OCI-LY3 (cell line): ENCODE data around the gene LMBR1.

Experiments used
- H2AFZ ChIP-seq: fragments of 200-600, 300-600 bp; shearing (Covaris generic); 2 replicates; pipeline ENCODE4 v1.6.0; 2014; ENCODE audit warnings: antibody characterized with exemption, low read depth, low read length
- H3K27ac ChIP-seq: fragments of 200-600, 300-600 bp; sonication (generic); 2 replicates; pipeline ENCODE4 v1.5.1; 2014; ENCODE audit warnings: mild to moderate bottlenecking, low read length, moderate library complexity, mixed read lengths
- H3K27me3 ChIP-seq: fragments of 200-600, 300-600 bp; sonication (generic); 2 replicates; pipeline ENCODE4 v1.6.1; 2014; ENCODE audit warnings: low read depth, low read length, mixed read lengths
- H3K36me3 ChIP-seq: fragments of 200-600, 300-600 bp; sonication (generic); replicated peaks from 2 replicates; pipeline ENCODE3; 2014; ENCODE audit warnings: low read depth, low read length, mixed read lengths
- H3K4me1 ChIP-seq: fragments of 300-600, 200-600 bp; sonication (generic); 2 replicates; pipeline ENCODE4 v1.6.1; 2014; ENCODE audit warnings: low read length, mixed read lengths
- H3K4me2 ChIP-seq: fragments of 200-600, 300-600 bp; sonication (generic); 2 replicates; pipeline ENCODE4 v1.6.1; 2014; ENCODE audit warnings: low read length, mixed read lengths
- H3K4me3 ChIP-seq: fragments of 300-600, 200-600 bp; sonication (generic); 2 replicates; pipeline ENCODE4 v1.5.1; 2014; ENCODE audit warnings: antibody characterized with exemption, mild to moderate bottlenecking, low read length, moderate library complexity
- H3K79me2 ChIP-seq: fragments of 300-600, 200-600 bp; shearing (Covaris generic); 2 replicates; pipeline ENCODE4 v1.6.1; 2014; ENCODE audit warnings: mild to moderate bottlenecking, low read length, mixed read lengths
- H3K9ac ChIP-seq: fragments of 300-600, 200-600 bp; shearing (Covaris generic); 2 replicates; pipeline ENCODE4 v1.6.0; 2014; ENCODE audit warnings: mild to moderate bottlenecking, low read length, moderate library complexity
- H3K9me3 ChIP-seq: fragments of 200-600, 300-600 bp; shearing (Covaris generic); 2 replicates; pipeline ENCODE4 v1.6.1; 2014; ENCODE audit warnings: low read length, mixed read lengths; ENCODE audit not compliant: insufficient read depth
- H4K20me1 ChIP-seq: fragments of 200-600, 300-600 bp; sonication (generic); 2 replicates; pipeline ENCODE4 v1.6.1; 2016; ENCODE audit warnings: low read length, mixed read lengths; ENCODE audit not compliant: insufficient read depth
- CTCF ChIP-seq: fragments of 200-600, 300-600 bp; sonication (generic); IDR thresholded peaks from 2 replicates; pipeline ENCODE4 v1.5.1; 2014; ENCODE audit warnings: antibody characterized with exemption, low read length, low read depth
- EZH2phosphoT487 ChIP-seq: fragments of 200-600 bp; shearing (Covaris generic); IDR thresholded peaks from 2 replicates; pipeline ENCODE4 v1.6.1; 2018; ENCODE audit warnings: antibody characterized with exemption, mixed run types, low read depth

LMBR1 gene

GRCh38 chr7:156635529-156636385 lies 257.2 kb downstream of the LMBR1 start:
- Histone ChIP-seq H4K20me1 (no peaks in the 10 kb centered on the region), H3K4me1 (peaks cover 8% of the 10 kb centered on the region), H2AFZ (no peak overlapping the region), H3K4me3 (no peak overlapping the region), H3K9me3 (peaks cover 4% of the 10 kb centered on the region; the same call in 1 of the 2 replicates), H3K79me2 (no peaks in the 10 kb centered on the region), H3K27ac (no peak overlapping the region), H3K4me2 (no peak overlapping the region), H3K27me3 (peaks cover 4% of the 10 kb centered on the region; the same call in 1 of the 2 replicates), H3K36me3 (peaks cover 9% of the 10 kb centered on the region), H3K9ac (no peak overlapping the region)
- TF ChIP-seq CTCF (no peak), EZH2phosphoT487 (no peak)

GRCh38 chr7:156634117-156634516 lies 258.9 kb downstream of the LMBR1 start:
- H3K9ac ChIP-seq: no peak overlapping the region
- no peak for TF ChIP-seq EZH2phosphoT487
- TF ChIP-seq CTCF: no peak
- H3K4me2 ChIP-seq: no peak overlapping the region
- H3K36me3 ChIP-seq: no peaks in the 10 kb centered on the region
- no peak overlapping the region for H3K27ac ChIP-seq
- H3K4me3 ChIP-seq: no peak overlapping the region
- H3K79me2 ChIP-seq: no peaks in the 10 kb centered on the region
- H2AFZ ChIP-seq: no peak overlapping the region
- no peaks in the 10 kb centered on the region; the same call in 1 of the 2 replicates for H3K9me3 ChIP-seq
- H4K20me1 ChIP-seq: no peaks in the 10 kb centered on the region
- peaks cover 3% of the 10 kb centered on the region; the same call in 1 of the 2 replicates for H3K4me1 ChIP-seq
- peaks cover 4% of the 10 kb centered on the region; the same call in 1 of the 2 replicates for H3K27me3 ChIP-seq

GRCh38 chr7:156629873-156630272 lies 263.1 kb downstream of the LMBR1 start:
- Histone ChIP-seq H3K4me3 (no peak overlapping the region), H3K4me1 (peaks cover 3% of the 10 kb centered on the region; the same call in 1 of the 2 replicates), H3K27ac (no peak overlapping the region), H3K9me3 (no peaks in the 10 kb centered on the region; the same call in 1 of the 2 replicates), H2AFZ (no peak overlapping the region), H3K4me2 (no peak overlapping the region), H3K36me3 (no peaks in the 10 kb centered on the region), H3K9ac (no peak overlapping the region), H4K20me1 (no peaks in the 10 kb centered on the region), H3K79me2 (no peaks in the 10 kb centered on the region), H3K27me3 (peaks cover 4% of the 10 kb centered on the region; the same call in 1 of the 2 replicates)
- TF ChIP-seq EZH2phosphoT487 (no peak), CTCF (no peak)

GRCh38 chr7:156628562-156628961 lies 264.4 kb downstream of the LMBR1 start:
- Histone ChIP-seq H3K4me3 (no peak overlapping the region), H3K4me2 (no peak overlapping the region), H3K27ac (no peak overlapping the region), H3K79me2 (no peaks in the 10 kb centered on the region), H3K9me3 (no peaks in the 10 kb centered on the region; the same call in 1 of the 2 replicates), H2AFZ (no peak overlapping the region), H3K36me3 (no peaks in the 10 kb centered on the region), H3K9ac (no peak overlapping the region), H3K4me1 (peaks cover 3% of the 10 kb centered on the region; the same call in 1 of the 2 replicates), H4K20me1 (no peaks in the 10 kb centered on the region), H3K27me3 (peaks cover 9% of the 10 kb centered on the region; the same call in 1 of the 2 replicates)
- TF ChIP-seq CTCF: no peak
- TF ChIP-seq EZH2phosphoT487: no peak
